G401.6 (cell line): Measurements from ENCODE around the gene ARL15.

Source experiments
- FAIRE-seq: peaks from 2 replicates; lab custom pipeline; 2012; peaks lifted over from hg19 to GRCh38; lab: Jason Lieb, UNC

Gene ARL15

DNA sequence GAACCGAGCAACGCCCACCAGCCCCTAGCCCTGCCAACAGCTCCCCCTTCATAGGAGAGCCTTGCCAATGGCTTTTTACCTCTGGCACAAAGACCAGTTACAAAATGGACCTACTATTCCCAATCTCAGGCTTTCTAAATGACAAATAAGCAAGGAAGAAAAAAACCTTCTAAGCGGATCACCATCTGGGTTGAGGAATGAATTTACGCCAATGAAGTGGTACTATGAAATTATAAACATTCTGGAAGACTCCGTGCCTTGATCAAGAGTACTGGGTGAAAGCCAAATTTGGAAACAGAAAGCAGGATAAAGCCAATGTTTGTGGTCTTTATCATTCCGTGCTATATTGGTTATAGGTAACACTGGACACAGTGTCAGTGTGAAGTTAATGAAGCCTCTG, 378.0 kb downstream of the ARL15 start:
- FAIRE-seq: no peak

DNA sequence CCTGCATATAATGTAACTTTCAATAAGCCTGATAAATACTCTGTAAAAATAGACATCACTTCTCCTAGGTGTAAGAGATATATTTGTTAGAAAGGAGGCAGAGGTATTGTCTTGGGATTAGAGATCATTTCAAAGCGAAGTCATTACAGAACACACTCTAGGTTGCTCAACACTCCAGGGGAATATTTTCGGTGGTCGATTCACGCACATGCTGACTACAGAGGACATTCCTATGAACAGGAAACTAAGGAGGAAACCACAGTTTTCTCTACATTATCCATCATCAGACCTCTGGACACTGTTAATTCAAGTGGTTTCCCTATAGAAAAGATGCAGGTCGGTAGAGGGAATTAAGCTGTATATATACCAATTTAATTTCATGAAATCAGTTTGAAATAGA, 379.9 kb downstream of the ARL15 start:
- FAIRE-seq: no peak

DNA sequence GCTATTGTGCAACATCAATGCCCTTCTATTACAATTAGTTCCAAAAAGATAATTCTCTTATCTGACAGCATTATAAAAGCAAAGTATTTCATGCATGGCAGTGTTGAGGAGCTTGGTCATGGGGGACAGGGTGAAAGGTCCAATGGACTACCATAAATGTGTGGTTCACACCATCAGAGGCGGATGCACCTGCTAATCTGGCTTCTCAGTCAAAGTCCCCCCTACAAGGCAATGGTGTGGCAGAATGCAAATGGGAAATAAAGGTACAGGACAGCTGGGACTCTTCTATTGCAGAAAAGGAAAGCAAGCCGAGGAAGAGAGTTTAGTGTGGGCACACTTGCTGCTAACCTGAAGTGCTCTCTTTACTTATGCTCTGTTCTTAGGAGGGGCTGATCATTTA, 380.8 kb downstream of the ARL15 start:
- no peak for FAIRE-seq

DNA sequence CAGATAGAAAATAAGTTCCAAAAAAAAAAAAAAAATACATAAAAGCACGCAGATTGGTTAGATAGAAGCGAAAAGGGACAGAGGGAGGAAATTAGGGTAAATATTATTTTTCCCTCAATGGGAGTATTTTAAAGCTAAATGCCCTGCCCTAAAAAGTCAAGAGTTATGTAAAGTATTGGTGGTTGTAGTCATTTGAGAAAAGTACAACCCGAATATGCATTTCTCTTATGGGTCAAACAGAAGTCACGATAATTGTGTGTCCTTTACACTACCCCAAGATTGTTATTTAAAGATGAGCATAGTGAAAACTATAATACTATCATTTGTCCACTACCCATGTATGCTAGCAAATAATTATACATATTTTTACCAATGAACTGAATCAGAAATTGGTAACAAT, 381.2 kb downstream of the ARL15 start:
- no peak for FAIRE-seq

DNA sequence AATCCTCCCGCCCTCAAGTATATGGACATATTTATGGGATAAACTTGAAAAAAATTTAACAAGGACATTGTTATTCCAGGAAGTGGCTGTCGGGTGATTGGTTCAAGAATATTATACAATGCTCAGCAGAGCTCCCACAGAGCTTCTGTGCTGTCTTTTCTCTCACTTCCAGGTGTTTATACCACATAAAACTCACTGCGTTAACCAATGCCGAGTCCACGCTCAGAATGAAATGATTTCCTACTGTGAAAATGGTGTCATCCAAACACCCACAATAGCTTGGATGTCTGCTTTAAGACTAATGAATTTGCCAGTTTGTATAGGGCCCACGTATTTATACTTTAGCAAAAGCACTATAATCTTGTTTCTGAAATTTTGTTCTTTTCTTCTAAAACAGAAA, 381.7 kb downstream of the ARL15 start:
- FAIRE-seq: no peak

DNA sequence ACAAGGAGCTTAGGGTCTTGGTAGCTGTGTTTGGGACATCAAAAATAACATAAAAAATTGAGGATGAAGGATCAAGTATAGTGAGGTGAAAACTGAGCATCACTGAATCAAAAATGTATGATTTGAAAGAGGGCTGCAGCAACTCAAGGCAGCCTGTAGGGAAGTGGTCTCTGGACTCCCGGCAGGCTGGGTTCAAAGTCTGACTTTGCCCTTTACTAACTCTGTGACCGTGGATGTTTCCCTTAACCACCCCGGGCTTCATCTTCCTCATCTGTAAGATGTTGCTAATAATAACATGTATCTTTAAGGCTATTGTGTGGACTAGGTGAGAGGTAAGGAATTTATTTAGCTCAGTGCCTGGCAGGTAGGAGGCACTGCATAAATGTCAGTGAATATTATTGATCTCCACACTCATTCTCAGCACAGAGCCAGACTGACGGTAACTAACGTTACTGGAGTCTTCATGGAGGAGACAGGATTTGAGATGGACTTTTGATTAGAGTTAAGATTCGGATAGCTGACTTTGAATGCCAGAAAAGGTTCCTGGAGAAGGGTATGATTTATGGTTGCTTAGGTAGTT, 382.6 kb downstream of the ARL15 start:
- FAIRE-seq: no peak

DNA sequence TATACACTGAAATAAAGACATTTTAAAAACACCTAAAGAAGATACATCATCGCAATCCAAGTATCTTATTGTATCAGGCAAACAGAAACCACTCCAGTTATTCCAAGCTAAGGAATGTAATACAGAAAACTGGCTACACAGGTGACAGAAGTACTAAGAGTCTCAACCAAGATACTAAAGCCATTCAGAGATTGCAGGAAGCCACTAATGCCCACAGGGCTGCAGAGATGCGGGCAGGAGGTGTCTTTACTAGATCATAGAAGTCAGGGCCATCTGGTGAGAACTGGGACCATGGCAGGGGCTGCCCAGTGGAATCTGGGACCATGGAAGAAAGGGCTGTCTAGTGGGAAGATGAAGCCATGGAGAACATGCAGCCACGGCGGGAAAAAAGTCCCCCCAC, 384.3 kb downstream of the ARL15 start:
- FAIRE-seq: no peak

DNA sequence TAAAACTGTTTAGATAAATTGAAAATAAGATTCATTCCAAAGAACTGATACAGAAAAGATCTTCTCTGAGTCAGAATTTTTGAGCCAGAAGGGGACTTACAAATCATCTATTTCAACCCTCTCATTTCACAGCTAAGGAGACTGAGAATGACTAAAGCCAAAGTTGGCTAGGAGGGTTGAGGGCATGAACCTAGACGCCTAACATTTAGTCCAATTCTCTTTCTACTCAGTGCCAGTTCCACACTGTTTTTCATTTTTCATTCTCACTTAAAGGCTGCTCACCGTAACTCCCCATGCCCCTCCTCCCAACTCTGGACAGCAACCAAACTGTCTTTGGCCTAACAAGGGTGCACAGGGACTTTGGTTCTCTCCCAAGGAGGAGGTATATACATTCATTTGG, 386.0 kb downstream of the ARL15 start:
- FAIRE-seq: no peak

DNA sequence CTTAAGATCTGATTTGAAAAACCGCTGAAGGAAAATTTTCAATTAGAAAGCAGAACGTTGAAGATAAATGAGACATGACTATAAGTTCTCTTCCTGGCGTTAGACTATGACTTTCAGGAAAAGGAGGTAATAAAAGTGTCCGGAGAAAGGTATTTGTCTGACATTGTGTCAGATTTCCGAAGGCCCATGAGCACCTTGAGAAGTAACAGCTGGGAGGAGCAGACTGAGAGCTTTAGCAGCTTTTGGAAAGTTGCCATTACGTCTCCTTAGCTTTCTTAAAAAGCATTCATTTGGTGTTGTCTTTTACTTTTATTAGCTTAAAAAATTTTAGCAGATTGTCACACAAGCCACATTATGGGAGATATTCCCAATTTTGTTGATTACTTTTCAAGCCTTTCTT, 386.4 kb downstream of the ARL15 start:
- no peak for FAIRE-seq

DNA sequence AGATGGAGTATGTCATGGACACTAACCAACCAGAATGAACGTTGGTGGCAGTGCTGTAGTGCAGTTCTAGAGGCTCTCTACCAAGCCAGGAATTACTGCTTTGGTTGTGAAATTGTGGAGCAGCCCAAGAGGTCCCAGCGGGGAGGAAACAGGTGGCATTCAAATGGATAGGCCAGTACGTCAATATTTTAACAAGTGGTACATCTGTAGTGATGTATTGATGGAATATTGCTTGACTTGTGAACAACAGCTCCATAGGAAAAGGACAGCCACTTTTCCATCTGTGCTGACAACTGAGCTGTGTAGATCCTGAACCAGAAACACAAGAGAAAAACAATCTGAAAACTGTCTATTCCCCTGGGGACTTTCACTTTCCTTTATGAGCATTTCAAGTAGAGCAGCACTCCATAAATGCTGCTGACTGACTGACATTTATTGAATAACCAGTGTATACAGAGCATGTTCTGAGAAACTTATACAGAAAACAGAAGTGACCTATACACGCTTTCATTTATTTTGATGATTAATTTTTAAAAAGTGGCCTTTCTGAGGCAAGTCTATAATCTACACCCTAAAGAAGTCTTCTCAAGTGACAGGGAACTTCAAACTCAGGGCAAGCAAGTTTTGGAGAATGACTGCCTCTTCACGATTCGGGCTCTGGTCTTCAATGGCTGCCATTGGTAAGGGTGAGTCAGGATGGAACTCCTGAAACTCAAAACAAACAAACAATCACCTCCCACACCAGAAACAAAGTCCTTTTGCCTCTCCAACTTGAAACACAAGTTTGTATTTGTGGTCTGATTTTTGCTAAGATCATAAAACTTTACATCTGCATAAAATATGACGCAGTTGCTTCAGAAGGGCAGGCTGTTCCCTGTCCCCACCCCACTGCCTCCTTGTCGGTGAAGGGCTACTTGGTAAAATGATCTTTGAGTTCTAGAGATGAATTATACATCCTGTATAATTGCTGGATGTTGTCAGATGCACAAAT, 387.6 kb downstream of the ARL15 start:
- FAIRE-seq: no peak

DNA sequence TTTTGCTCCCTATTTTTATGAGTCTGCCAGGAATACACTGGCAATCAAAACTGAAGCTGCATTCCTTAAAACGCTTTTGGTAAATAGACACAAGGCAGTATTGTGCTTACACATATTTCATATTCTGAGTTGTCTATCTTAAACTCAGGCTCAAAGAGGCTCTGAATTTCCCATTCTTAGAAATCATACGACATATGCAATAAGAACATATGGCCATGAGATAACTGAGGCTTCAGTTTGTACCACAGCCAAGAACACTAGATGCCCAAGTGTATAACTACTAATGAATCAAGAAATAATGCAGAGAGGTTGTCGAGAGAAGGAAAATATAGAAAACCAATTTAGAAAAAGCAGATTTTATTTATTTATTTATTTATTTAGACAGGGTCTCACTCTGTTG, 392.5 kb downstream of the ARL15 start:
- no peak for FAIRE-seq

DNA sequence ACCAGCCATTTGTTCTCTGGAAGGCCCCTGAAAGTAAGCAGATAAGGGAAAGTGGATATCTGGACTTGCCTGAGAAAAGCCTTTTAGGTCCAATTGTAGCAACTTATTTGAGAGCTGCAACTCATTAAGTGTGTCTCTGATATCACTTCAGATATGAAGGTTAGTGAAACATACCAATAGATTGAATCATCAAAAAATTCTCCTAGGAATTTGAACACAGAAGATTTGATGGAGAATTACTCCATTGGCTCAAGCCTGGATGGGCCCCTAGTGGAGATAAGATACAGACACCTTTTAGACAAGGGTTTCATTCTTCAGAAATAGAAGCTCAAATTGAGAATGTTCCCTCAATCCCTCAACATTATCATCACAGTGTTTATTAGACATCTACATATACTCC, 393.3 kb downstream of the ARL15 start:
- FAIRE-seq: no peak

DNA sequence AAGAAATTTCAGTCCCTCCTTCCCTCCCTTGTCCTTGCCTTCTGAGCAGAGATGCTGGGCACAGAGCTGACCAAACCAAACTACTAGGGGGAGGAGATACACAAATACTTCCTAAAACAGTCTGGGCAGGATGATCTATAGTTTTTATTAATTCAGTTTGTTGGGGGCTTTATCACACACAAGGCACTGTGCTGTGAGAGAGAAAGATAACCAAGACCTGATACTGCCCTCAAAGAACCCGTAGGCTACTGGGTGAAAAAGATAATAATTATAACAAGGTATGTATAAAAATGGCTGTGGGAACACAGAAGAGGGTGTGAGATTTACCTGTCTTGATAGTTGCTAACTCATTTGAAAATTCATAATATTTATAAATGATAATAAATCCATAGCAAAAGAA, 395.3 kb downstream of the ARL15 start:
- no peak for FAIRE-seq

DNA sequence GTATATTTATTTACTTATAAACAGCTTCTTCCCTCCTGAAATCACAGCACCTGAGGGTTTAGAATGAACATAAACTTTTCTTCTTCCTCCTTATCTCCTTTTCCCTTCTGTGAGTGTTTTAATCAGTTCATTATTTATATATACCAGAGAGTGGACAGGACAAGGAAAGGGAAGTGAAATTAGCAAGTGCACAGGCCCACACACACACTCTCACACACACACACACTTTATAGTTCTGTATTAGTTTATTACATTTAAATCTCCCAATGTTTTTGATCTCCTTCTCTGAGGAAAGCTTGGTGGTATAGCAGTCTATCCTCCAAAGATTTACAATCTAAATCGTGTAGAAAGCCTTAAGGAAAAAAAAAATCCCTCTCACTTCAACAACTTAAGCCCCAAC, 396.4 kb downstream of the ARL15 start:
- no peak for FAIRE-seq

DNA sequence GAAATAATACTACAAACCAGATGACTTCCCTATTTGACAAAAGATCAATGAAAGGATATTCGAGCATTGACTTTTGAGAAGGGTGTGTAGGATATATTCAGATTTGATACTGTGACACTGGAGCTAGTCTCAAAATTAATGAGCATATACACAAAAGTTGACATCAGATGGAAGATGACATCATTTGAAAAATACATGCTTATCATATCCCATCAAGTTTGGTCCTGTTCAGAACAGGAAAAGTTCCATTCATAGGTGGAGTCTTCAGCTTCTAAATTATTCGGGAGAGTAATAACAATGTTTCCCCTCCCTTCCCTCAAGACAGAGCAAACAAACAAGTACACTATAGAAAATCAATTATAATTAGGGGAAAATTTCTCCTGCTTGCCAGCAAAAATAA, 401.6 kb downstream of the ARL15 start:
- FAIRE-seq: no peak

DNA sequence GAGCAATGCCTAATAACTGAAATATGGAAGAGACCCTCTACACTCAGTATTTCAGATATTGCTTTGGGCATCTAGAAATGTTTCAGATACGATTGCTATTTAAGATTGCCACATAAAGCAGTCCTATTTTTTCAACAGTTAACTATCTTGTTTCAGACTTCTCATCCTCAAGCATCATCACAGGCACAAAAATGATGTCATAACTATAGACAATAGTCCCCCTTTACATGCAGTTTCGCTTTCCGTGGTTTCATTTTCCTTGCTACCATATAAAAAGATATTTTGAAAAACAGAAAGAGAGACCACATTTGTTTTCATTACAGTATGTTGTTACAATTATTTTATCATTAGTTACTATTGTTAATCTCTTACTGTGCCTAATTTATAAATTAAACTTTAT, 402.5 kb downstream of the ARL15 start:
- no peak for FAIRE-seq

DNA sequence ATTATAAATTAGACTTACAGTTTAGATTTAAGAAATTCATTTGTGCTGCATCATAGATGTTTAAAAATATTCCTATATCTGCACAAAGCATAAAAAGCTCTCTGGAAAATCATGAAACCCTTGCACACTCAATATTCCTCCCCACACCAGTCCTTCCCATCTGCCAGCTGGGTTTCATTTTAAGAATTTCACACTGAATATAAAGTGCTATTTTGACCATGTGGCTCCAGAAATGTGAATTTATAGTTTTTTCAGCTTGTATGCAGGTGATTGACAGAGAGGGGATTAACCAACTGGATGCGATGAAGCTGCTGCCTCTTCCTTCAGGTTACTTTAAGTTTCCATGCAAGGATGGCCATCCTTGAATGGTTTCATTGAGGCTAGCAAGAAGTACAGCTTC, 403.6 kb downstream of the ARL15 start:
- FAIRE-seq: no peak

DNA sequence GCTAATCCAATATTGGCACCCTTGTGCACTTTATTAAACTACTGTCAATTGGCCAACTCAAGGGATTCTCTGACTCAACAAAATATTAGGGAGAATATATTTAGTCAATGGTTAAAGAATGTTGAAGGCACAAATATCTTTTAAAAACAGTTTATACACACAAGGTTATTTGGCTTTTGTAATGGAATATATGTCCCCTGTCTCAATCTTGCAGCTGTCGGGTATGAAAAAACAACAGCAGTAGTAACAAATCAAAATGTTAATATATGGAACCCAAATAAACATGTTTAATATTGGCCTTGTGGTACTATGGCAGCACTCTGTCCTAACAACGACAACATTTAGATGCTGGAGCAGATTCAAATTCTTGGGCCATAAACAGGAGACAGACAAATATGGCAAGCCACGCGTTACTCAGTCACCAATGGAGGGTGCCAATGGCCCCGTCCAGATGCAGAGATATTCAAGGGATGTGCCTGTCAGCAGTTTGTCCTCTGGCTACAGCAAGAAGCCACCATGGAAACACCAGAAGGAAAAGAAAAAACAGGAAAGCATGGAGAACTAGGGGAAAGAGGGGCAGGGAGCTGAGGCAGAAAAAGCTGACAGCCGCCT, 408.0 kb downstream of the ARL15 start:
- no peak for FAIRE-seq

DNA sequence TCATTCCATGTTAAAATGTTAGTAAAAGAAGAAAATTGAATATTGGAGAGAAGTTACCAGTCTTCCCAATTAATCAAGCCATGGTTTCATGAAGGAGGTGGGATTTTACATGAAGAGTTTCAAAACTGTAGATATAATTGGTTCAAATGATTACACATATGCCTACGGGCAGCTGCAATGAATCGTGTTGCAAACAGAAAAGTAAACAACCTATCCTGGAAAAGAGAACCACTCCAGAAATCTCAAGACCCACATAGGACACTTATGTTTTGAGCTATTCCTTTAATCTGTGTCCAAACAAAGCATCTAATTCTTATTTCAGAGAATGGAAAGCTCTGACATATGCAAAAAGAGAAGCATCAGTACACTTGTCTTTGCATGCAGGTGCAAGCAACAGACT, 409.7 kb downstream of the ARL15 start:
- no peak for FAIRE-seq

DNA sequence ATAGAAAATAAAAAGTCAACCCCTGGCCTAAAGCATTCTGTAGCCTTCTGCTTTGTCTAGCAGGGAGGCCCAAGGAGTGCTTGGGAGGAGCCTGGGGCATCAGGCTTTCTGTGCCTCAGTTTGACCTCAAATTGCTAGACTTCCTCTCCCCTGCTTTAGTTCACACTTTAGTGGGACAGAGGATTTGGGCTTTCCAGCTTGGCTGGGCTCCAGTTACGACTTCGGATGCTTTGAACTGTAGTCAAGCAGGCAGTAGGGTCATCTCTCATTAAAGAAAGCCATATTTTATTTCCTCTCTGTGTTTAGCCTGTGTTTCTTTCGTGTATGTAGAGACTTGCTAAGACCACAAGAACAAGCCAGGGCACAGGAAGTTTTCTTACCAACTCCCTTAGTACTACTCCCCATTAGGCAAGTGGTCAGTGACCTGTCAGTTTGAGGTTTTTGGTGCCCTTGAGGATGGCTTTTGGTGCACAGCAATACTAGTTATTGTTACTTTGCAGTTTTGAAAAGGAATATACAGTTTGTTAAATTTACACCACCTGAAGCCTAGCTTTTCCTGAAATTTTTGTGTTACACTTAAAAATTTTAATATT, 415.2 kb downstream of the ARL15 start:
- FAIRE-seq: no peak

DNA sequence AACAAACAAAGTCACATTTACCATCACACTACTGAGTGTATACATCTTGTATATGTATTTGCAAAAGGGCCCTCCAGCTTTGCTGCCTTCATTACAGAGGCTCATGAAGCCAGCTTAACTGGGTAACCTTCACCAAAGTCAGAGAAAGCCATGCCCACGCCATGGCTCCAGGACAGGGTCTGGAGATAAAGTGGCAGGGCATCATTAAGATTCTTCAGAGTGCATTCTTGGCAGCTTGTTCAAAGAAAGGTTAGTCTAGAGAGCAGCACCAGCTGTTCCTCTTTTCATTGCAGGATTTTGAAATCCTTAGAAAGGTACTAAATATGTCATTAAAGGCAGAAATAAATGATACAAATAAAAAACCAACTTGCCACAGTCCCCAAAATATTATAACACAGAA, 416.7 kb downstream of the ARL15 start:
- no peak for FAIRE-seq

DNA sequence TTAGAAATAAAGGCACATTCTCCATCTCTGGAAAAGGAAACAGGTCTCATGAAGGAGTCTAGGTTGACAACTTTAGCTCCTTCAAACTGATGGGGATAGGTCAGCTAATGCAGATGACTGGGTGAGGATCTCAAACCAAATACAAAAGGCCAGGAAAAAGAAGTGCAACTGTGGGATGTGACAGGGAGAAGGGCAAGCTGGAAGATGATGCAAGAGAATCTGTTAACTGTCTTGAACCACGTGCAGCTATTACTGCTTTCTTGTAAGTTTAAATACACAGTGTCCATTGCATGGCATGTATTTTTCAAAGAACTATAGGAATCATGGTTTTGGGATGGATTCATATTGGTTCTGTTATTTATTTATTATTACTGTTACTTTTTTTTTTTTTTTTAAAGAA, 418.1 kb downstream of the ARL15 start:
- FAIRE-seq: no peak

DNA sequence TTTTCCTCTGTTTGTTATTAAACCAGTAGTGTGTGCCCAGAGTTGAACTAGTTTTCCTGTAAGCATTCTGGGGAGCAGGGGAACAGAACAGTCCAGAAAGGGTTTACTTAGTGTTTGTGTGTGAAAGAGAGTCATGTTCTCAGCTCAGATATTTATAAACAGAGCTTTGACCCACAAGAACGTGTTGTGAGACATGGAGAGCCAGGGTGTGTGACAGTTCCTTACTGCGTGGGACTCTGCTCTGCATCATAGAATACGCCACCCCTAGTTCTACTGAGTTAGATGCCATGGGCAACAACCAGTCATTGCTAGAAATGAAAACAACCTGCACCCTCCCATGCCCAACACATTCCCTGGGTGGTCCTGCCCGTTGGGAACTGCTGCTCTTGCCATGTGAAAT, 419.2 kb downstream of the ARL15 start:
- no peak for FAIRE-seq
